Measurements from ENCODE around the gene KLHDC7B.
A peak's percentile ranks its signal among the peaks of the same experiment; 100 is the strongest.

DNA sequence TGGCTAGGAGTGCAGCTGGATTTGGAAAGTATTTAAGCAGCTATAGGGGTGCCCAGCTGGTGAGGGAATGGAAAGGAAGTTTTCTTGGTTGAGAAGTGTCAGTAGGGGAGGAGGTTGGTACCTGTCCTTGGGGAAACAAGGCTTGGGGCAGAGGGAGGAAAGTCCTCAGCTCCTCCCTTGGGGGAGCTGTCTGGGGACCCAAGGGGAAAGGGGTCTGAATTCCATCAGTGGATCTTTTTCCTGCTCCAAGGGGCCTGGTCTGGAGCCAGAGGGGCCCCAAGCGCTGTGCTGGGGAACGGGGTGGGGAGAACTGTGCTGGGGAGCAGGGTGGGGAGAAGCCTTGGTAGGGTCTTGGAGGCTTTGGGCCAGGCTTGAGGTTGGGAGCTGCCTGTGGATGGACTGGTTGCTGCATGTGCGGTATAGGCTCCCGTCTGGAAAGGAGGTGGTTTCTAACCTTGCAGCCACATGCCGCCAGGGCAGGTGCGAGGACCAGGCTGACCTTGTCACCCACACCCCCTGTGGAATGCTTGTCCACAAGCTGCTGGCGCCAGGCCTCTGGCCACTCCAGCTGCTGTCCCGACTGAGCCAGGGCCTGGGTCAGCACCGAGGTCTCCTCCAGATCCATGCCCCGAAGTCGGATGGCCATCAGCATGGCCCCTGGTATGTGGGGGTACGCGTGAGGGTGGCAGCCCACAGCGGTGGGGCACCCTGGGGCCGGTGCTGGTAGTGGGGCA, 16.9 kb upstream of the KLHDC7B start:
- TF ChIP-seq, protein P1, sequence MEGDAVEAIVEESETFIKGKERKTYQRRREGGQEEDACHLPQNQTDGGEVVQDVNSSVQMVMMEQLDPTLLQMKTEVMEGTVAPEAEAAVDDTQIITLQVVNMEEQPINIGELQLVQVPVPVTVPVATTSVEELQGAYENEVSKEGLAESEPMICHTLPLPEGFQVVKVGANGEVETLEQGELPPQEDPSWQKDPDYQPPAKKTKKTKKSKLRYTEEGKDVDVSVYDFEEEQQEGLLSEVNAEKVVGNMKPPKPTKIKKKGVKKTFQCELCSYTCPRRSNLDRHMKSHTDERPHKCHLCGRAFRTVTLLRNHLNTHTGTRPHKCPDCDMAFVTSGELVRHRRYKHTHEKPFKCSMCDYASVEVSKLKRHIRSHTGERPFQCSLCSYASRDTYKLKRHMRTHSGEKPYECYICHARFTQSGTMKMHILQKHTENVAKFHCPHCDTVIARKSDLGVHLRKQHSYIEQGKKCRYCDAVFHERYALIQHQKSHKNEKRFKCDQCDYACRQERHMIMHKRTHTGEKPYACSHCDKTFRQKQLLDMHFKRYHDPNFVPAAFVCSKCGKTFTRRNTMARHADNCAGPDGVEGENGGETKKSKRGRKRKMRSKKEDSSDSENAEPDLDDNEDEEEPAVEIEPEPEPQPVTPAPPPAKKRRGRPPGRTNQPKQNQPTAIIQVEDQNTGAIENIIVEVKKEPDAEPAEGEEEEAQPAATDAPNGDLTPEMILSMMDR (IDR thresholded peaks at IDR 0.05) = no peak
- peak in 1 of 2 donors; percentile 5 for TF ChIP-seq POLR2AphosphoS5 (IDR thresholded peaks at IDR 0.05)

Data from upper lobe of left lung (tissue), 4 donors.